NCI-H146 (cell line): ENCODE results near the gene SIGLEC6.

Experiments
- DNase-seq: peaks from one replicate; lab custom pipeline; 2025; lab: John Stamatoyannopoulos, UW

Gene SIGLEC6

DNA sequence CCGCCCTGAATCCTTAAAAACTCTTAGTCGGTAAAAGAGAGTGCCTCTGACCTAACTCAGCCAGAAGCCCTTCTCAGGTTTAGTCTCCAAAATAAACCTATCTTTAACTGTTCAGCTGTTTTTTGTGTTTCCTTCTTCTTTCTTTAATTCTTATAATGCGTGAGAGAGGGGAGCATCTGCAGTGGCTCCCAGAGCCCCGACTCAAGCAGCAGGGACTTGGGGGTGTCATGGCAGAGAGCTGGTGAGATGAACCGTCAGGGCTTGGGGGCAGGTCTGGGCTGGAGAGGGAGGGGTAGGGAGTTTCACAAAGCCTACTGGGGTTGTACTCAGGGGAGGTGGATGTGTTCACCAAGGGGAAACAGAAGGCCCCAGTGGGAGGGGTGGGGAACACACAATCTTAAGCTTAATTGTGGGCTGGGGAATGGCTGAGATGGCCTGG is 16.8 kb upstream of the SIGLEC6 start:
- DNase-seq = no peak

DNA sequence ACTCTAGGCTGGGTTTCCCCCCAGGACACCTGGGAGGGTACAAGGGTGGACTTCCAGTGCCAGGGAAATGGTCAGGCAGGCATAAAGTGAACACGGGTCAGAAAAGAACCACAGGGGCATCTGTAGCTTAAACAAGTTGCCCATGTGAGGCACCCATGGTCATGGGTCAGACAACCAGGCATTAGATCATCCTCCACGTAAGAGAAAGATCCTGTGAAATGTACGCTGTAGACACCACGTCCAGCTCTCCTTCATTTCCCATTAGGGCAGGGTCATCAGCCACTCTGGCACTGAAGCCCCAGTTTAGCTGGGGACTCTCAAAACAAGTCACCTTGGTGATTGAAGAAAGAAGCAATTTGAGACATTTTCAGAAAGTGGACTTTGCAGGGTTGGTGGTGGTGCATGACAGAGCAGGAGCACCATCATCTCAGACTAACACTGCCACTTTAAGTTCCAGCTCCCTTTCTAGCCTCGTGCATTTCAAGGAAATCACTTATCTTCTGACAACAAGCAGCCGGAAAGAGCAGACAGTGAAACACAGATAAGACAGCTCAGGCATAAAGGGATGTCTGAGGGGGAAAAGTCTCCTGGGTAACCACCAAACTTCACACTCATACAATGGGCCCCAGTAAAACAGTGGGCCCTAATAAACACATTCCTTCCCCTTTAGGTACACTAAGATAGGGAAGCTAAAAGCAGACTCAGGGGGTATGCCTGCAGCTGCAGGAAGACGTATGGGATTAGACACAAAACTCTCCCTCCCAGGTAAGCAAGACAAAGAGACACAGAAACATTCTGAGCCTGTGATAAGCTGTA is 16.1 kb upstream of the SIGLEC6 start:
- no peak for DNase-seq

DNA sequence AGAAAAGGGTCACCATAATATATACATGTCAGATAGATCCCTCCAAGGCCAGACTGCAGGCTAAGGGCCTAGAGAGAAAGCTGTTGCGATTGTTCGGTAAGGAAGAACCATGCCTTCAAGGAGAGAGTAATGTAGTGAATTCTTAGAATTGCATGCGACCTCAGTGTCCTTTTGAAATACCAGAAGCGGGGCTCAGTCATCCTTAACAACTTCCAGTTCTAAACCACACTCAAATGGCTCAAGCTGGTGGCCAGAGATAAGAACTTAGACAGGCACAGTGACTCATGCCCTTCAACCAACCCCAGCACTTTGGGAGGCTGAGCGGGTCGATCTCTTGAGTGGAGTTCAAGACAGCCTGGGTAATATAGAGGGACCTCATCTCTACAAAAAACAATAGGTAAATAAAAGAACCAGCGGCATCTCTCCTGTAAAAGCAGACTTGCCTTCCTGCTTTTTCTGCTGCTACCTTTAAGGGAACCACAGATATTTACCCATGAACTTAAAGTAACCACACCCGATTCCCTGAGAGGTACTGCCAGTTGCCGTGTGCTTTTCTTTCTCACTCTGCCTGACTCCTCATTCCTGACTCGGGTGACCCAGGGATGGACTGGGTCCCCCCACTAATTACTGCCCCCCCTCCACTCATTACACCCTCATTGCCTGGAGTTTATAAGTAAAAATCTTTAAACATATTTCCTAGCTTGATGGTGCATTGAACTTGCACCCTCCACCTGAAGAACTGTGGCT is 15.4 kb upstream of the SIGLEC6 start:
- DNase-seq = no peak

DNA sequence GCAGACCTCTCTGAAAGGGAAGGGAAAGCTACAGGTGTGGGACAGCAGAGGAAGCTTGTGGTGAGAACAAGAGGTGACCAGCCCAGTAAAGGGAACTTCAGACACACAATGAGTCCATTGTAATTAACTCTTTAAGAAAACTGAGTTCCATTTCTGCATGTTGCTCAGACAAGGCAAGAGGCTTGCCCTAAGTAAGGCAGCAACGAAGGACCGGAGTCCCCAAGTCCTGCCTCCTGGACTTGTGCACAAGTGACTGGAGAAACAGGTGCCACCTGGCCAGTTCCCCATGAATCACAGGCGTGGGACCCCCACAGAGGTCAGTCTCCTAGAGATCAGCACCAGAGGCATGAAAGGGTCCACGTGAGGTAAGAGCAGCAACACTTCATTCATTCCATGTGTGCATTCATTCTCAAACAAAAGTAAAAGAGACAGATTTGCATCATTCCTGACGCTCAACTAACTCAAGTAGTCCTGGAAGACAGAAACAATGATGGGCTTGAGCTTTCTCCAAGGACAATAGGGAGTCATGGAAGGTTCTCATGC is 14.7 kb upstream of the SIGLEC6 start:
- DNase-seq = no peak

DNA sequence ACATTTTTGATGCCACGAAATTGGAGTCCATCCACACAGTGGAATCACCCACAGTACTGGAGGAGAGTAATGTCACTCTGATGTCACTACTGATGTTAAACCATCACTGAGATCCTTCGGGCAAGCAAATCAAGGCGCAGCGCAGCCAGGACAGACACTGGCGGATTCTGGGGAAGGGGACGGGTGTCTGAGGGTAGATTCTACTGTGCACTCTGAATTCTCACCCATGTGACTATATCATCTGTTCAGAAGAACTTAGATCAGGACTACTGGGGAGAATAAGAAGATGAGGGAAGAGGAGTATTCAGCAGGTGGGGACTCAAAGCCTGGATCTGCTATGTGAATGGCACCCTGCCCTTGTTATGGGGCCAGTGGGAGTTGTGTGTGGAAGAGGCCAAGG is 12.6 kb upstream of the SIGLEC6 start:
- no peak for DNase-seq

DNA sequence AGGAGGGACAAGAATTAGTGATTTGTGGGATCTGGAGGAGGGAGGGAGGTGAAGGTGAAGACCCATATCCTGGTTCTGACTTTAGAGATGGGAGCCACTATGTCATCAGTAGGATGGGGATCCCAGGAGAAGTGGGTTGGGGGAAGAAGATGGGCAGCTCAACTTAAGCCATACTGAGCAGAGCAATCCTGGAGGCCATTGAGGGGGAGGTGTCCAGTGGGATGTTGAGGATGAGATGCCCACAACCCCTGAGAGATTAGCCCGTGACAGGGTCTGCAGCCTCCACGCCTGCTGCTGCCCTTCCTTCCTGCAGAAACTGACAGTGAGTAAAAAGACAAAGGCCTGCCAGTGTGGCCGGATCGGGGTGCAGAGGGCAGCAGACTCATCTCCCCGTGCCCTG is 11.2 kb upstream of the SIGLEC6 start:
- no peak for DNase-seq

DNA sequence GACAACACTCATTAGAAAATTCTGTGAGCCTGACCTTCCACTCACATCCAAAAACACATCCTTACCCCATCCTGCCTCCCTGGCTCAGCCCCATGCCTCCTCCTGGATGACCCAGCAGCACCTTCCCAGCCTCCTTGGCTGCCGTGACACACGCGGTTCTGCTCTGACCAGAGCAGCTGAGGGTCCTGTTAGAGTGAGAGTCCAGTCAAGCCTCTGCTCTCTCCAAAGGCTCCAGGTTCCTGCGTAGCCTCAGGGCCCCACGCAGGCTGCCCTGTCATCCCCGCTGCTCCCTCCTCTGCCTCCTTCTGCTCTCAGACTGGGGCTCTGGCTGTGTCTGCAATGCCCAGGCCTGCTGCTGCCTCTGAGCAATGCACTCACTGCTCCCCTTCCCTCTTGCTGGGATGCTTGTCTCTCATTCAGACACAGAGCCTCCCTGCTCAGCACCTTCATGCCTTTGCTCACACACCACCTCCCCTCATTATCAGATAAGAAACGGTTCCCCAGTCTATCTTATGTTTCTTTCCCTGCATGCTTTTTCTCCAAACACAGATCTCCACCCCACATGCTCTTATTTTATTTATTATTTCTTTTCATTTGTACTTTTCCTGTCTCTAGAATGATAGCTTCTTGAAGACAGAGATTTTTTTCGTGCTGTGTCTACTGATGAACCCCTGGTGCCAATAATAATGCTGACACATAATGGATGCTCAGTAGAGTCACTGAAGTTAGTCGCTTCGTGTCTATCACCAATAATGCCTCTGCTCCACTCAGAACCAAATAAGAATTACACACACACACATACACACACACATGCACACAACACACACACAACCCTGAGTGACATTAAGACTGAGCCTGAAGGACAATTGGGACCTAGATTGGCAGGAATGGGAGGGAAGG is 10.2 kb upstream of the SIGLEC6 start:
- no peak for DNase-seq

DNA sequence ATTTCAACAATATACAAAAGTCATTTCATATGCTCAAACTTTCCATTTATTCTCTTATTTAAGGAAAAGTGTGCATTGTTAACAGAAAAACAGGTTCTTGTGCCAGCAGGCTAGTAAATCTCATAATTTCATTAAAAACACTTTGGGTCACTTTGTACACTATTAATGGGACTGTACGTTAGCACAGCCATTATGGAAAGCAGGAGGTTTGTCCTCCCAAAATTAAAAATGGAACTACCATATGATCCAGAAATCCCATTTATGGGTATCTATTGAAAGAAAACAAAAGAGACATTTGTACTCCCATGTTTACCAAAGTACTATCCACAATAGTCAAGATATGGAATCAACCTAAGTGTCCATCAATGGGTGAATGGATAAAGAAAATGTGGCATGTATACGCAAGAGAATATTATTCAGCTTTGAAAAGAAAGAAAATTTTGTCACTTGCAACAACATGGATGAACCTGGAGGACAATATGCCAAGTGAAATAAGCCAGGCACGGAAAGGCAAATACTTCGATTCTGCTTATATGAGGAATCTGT is 8.4 kb upstream of the SIGLEC6 start:
- no peak for DNase-seq

DNA sequence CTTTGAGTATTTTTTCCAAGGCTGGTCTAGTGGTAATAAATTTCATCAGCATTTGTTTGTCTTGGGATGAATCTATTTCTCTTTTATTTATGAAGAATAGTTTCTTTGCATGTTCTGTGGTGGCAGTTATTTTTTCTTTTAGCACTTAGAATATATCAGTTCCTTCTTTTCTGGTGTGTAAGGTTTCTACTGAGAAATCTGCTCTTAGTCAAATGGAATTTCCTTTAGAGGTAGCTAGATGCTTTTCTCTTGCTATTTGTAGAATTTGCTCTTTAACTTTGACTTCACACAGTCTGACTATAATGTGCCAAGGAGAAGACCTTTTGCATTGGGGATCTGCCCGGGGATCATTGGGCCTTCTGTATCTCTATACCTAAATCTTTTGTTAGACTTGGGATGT is 4.1 kb upstream of the SIGLEC6 start:
- DNase-seq = no peak

DNA sequence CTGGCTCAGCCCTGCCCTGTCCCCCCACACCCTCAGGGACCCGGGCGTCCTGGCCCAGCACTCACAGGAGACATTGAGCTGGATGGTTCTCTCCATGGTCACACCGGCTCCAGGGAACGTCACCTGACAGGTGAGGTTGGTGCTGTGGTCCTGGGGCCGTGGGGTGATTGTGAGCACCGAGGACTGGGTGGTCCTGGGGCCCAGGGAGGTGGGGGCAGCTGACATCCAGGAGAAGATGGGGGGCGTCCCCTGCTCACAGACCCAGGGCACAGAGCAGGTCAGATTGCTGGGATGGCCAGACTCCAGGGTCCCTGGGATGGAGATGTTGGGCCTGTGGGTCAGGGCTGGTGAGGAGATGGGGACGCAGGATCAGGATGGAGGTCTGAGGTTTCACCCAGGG is 854 bp downstream of the SIGLEC6 start:
- DNase-seq = no peak

DNA sequence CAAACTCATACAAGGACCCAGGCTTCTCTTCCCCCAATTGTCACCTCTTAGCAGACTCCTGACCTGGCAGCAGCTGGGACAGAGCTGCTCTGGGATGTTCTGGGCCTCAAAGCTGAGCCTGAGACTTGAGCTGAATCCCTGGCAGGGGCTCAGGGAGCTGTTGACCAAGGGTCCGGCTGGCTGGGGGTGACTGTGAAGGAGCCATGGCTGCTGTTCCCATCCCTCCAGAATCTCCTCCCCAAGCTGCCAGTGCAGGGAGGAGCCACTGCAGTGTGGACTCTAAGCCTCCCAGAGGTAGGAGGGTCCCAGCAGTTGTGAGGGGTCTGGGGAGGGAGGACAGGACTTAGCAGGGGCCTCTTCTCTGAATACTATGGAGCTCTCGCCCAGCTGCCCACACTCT is 2.2 kb downstream of the SIGLEC6 start:
- no peak for DNase-seq

DNA sequence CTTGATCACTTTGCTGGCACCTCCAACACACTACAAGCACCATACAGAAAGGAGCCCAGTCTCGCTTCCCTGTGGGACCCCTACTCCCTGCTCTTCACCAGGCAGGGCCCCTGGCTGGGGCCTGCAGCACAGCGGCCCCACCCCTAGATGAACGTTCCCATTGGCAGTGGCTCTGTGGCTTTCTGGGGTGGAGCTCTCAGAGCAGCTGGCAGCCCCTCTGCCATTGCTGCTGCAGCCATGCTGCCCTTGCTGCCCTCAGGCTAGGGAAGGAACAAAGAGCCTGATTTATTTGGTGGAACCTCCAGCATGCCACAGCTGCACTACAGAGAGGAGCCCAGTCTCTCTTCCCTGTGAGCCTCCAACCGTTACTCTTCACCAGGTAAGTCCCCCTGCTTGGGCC is 5.8 kb downstream of the SIGLEC6 start:
- no peak for DNase-seq

DNA sequence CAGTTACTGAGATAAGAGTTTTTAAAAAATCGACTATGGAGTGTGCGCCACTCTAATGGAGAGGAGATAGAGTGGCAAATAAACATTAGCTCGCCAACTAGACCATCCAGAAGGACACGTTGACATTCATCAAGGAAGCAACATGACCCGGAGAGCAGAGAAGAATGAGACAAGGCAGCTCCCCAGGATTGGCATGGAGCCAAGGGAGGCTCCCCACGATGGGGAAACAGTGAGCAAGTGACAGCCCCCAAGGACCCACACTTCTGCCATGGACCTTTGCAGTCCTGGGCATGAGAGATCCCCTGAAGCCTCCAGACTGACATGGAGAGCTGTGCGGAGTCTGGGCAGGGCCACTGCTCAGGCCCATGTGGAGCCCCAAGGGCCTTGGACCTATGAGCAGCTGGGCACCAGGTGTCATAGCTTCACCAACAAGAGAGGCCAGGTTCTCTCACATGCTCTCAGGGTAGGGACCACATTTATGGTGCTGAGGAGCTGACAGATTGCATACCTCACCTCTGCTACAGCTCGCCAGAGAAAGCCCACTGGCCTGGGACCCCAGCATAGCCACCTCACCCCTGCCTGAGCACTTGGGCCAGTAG is 6.7 kb downstream of the SIGLEC6 start:
- DNase-seq = no peak

DNA sequence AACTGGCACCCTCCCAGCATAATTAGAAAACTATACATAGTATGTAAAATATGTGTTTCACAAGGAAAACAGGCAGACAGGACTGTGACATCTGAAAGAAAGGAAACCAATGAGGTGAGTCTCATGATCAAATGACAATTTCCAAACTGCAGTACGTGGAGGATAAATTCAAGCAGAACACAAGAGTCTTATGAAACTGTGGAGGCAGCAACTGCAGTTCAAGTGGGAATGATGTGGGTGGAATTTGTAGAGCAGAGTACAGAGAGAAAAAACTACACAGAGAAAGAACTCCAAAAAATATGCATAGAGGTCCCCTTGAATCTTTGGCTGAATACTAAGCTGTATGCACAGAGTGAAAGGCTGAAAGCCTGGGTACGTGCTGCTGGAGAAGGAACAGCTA is 9.7 kb downstream of the SIGLEC6 start:
- no peak for DNase-seq

DNA sequence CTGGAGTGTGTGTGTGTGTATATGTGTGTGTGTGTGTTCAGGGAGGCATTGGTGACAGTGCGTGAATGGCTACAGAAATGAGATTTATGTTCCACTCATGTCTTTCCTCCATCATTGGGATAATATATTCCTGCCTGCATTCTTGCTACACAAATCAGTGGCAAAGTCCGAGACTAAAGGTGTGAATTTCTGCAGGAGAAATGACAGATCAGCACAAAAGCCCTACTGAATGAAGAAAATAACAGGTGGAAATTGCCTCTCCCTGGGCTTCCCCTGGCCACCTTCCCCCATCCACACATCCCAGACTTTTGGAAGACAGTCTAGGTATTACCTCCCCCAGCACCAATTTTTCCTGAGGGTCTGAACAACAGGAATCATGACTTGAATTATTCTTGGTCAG is 10.1 kb downstream of the SIGLEC6 start:
- DNase-seq = no peak

DNA sequence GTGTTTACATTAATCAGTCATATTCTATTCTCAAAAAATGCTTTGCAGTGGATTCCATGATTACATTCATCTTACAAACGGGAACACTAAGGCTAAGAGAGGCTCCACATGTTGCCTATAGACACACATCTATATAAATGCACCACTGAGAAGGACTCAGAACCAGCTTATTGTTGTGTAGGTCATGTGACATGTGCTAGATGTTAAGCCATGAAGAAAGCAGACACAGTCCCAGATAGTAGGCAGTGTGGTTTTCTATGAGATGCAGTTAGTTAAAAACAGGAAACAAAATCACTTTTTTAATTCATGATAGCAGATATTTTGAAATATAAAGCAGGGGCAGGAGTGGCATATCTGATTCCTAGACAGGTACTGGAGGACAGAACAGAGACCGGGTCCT is 10.7 kb downstream of the SIGLEC6 start:
- DNase-seq = no peak

DNA sequence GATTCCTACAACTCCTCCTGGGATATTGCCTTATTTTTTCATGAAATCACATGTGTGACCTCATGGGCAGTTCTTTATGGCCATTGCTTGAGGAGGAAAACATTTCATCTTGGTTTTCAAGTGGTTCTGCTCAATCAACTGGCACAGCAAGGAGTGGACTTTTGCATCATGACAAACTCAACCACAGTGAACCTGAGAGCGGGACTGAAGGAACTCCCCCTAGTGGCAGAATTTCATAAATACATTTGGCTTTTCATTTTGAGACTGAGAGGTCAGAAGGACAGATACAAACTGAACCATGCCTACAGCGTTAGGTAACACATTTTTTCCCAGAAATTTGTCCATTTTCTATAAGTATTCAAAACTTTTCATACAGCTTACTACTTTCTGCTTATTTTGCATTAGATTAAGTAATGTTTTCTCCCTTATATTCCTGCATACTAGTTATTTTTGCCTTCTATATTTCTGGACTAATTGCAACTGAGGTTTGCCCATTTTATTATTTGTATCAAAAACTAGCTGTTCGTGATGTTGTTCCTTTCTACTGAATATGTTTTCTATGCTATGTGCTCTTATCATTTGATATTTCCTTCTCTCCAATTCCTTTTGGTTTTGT is 16.5 kb downstream of the SIGLEC6 start:
- peak; percentile 34 for DNase-seq

DNA sequence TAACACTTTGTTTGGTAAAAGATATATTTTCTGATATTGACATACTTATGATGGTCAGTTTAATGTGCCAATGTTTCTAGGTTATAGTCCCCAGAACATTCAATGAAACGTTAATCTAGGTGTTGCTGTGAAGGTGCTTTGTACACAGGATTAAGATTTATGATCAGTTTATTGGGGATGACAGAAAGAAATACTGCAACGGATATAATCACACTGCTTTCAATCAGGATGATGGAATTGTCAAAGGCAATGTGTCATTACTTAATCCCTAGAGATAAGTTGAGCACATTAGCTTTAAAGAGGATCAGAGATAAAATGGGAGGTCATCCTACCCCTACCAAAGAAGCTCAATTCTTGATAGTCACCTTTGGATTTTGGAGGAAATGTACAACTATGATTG is 17.5 kb downstream of the SIGLEC6 start:
- DNase-seq = no peak

DNA sequence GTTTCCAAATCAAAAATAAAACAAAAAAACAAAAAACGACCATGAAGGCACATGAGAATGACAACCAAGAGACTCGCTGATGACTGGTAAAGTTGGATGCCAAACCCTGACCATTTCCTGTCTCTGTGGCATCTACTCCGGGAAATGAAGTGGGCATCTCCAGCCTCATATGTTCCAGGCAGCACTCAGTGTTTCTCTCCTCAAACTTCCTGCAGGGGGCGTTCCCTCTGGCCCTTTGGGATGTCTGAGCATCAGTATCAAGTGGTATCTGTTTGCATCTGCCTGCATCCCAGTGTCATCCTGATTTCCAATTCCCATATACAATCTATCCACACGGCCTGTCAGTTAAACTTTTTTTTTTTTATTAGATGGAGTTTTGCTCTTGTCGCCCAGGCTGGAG is 20.1 kb downstream of the SIGLEC6 start:
- no peak for DNase-seq

DNA sequence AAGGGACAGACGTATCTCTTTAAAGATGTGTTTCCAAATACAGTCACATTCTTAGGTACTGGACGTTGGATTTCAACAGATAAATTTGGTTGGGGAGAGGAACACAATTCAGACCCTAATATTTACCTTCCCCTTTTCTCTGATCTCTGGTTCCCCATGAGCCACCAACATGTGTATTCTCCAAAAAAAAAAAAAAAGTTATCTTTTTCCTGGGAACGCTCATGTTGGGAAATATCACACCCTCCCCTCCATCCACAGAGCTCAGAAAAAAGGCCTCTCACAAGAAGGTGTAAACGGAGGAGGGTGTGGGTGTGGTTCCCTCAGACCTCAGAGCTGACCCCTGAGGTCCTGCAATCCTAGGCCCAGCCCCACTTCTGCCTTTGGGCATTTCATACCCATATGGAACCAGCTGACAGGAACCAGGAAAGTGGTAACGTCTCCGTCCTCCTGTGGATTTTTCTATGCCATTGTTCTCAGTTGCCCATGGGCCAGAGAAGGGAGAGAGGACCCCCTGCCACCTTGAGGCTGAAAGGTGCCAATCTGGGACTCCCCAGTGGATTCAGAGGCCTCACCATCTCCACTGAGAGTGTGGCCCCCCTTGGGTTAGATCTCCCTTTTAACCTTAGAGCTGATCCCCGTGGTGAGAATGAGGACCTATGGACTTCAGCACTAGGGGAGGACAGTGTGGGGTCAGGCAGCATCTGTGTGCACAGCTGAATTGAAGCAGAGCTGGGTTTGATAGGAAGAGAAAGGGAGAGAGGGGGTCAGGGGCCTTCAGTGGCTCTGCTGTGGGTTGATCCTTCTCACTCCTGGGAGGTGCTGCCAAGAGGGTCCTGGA is 21.4 kb downstream of the SIGLEC6 start:
- DNase-seq = no peak
